ENCODE results near the gene CST6. TPM values are rescaled to one million over a fixed set of nuclear protein-coding genes. Genes with fewer than 3 reads are reported as not detected.

Gene CST6
- total RNA-seq, 4 donors from 2014 or later = 1.7 TPM; not detected in 3

- no peak for ATAC-seq
These were observed 24.5 kb downstream of the CST6 start for GRCh38 chr11:66036334-66036710.

GRCh38 chr11:66037327-66037726, 25.5 kb downstream of the CST6 start:
- H3K27me3 ChIP-seq = peaks cover 19% of the 10 kb centered on the region
- H3K36me3 ChIP-seq = no peaks in the 10 kb centered on the region
- TF ChIP-seq EP300 (IDR thresholded peaks at IDR 0.05) = no peak
- TF ChIP-seq POLR2A (IDR thresholded peaks at IDR 0.05) = no peak
- TF ChIP-seq POLR2AphosphoS5 (IDR thresholded peaks at IDR 0.05) = no peak
- no peak for TF ChIP-seq CTCF (IDR thresholded peaks at IDR 0.05)
- H3K4me1 ChIP-seq = no peaks in the 10 kb centered on the region
- WGBS, 2 donors (ENCODE audit: low coverage in 1 of 2) = 67% methylated on average over 1 of the region's 3 CpGs; no CpG with 5 or more reads in 1 of the 2 donors
- H3K4me3 ChIP-seq = no peak overlapping the region
- H3K27ac ChIP-seq = no peak overlapping the region
- ATAC-seq = no peak
- H3K9me3 ChIP-seq = no peaks in the 10 kb centered on the region

More at GRCh38 chr11:66036334-66036710, 24.5 kb downstream of the CST6 start:
- no peak for TF ChIP-seq EP300 (IDR thresholded peaks at IDR 0.05)
- TF ChIP-seq POLR2A (IDR thresholded peaks at IDR 0.05) = no peak
- no peak for TF ChIP-seq POLR2AphosphoS5 (IDR thresholded peaks at IDR 0.05)
- no peak for TF ChIP-seq CTCF (IDR thresholded peaks at IDR 0.05)
- H3K27me3 ChIP-seq = peaks cover 22% of the 10 kb centered on the region
- no peaks in the 10 kb centered on the region for H3K9me3 ChIP-seq
- H3K36me3 ChIP-seq = no peaks in the 10 kb centered on the region
- H3K4me1 ChIP-seq = no peaks in the 10 kb centered on the region
- no peak overlapping the region for H3K4me3 ChIP-seq
- WGBS, 2 donors (ENCODE audit: low coverage in 1 of 2) = 79 to 88% methylated on average over 3 to 5 of the region's 5 CpGs
- no peak overlapping the region for H3K27ac ChIP-seq

GRCh38 chr11:66039765-66040164, 28.0 kb downstream of the CST6 start:
- no peak for TF ChIP-seq EP300 (IDR thresholded peaks at IDR 0.05)
- TF ChIP-seq POLR2A (IDR thresholded peaks at IDR 0.05) = no peak
- TF ChIP-seq CTCF (IDR thresholded peaks at IDR 0.05) = no peak
- TF ChIP-seq POLR2AphosphoS5 (IDR thresholded peaks at IDR 0.05) = no peak
- Histone ChIP-seq H3K9me3 (no peaks in the 10 kb centered on the region), H3K36me3 (no peaks in the 10 kb centered on the region), H3K27ac (no peak overlapping the region), H3K4me3 (no peak overlapping the region), H3K4me1 (no peaks in the 10 kb centered on the region), H3K27me3 (peaks cover 15% of the 10 kb centered on the region)
- ATAC-seq = no peak
- 83% methylated on average over 2 of the region's 3 CpGs; no CpG with 5 or more reads in 1 of the 2 donors for WGBS, 2 donors (ENCODE audit: low coverage in 1 of 2)

- 87% methylated on average over 3 of the region's 81 CpGs; no CpG with 5 or more reads in 1 of the 2 donors for WGBS, 2 donors (ENCODE audit: low coverage in 1 of 2)
- TF ChIP-seq EP300 (IDR thresholded peaks at IDR 0.05) = no peak
- no peak for TF ChIP-seq POLR2A (IDR thresholded peaks at IDR 0.05)
- no peak for TF ChIP-seq CTCF (IDR thresholded peaks at IDR 0.05)
- no peak for TF ChIP-seq POLR2AphosphoS5 (IDR thresholded peaks at IDR 0.05)
- no peak overlapping the region for H3K27ac ChIP-seq
- ATAC-seq = no peak
- peaks cover 0 to 12% (median 7%) of the 10 kb centered on the region in 3 donors for H3K4me1 ChIP-seq
- H3K4me3 ChIP-seq = no peak overlapping the region
- H3K27me3 ChIP-seq = peaks cover 13% of the 10 kb centered on the region
- H3K9me3 ChIP-seq = no peaks in the 10 kb centered on the region
- no peaks in the 10 kb centered on the region for H3K36me3 ChIP-seq
These were observed 30.6 kb downstream of the CST6 start for GRCh38 chr11:66042227-66042995.
